HG03039 (cell line): ENCODE data around the gene PIM3.

Experiments
- ATAC-seq: cut with Tn5 transposase; IDR thresholded peaks from one replicate; pipeline ENCODE4 v1.9.1; 2021; ENCODE audit warnings: mild to moderate bottlenecking, moderate library complexity; ENCODE audit not compliant: unreplicated experiment

Gene PIM3

DNA sequence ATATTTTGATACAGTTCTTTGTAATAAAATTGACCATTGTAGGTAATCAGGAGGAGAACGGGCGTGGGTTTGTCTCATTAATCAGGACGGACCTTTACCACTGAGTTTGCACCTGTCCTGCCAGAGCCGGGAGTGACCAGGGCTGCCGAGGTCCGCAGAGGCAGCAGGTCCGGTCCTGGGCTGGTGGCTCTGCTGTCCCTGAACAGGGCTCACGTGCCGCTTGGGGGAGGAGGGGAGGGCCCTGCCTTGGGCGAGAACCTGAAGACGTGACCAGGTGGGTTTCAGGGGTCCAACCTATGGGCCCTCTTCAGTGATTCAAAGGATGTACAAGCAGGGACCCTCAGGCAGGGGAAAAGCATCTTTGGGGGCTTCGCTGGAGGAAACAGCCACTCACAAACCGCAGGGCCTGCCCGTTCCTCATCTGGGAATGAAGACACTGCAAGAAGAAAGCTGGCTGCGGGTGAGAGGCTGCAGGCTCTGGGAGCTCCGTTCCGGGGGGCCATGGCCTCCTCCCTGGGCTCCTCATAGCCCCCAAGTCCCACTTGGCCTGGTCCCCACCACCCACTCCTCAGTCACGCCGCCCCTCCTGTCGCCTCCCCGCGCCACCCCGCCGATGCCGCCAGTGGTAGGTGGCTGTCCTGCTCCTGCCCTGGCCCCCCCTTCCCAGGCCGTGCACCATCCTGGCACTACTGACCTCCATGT is 32.9 kb upstream of the PIM3 start:
- ATAC-seq: no peak

DNA sequence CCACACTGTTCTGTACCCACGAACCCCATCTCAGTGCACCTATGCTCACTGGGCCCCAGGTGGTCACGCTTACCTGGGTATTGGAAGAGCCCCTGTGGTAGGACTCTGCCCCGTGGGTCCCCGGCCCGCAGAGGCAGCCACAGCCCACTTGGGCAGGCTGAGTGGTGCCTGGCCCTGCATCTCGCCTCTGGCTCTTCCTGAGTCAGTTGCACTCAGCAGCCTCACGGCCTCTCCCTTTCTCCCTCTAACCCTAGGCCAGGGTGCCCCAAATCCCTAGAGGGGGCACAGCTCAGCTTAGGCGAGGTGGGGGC is 32.4 kb upstream of the PIM3 start:
- no peak for ATAC-seq

GRCh38 chr22:49928555-49929210 is 31.9 kb upstream of the PIM3 start:
- ATAC-seq: no peak

DNA sequence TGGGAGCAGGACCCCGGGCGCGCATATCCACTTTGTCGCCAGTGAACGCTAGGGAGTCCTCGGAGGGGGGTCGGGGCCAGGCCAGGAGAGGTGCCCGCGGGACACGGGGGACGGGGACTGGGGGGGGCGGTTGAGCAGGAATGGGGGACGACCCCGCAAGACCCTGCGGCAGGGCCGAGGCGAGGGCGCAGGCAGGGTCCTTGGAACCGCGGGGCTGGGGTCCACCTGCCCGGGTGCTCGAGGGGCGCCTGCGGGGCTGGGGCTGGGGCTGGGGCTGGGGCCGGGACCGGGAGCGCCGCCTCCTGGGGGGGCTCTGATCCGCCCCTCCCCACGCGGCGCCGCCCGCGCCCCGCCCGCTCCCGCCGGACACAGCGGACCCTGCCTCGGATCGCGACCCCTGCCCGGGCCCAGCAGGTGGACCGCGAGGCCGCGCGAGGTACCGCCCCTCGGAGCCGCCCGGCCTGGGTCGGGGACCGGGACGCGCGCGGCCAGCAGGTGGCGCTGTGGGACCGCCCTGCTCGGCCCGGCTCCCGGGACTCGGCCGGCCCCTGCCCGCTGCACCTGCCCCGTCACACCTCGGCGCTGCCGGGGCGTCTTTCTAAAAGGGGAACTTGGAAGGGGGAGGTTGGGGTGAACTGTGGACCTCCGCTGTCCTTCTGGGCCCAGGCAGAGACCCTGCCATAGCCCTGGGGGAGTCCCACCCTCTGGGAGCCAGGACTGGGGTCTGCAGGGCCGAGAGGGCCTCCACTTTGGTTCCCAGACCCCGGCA is 31.2 kb upstream of the PIM3 start:
- no peak for ATAC-seq

- ATAC-seq: no peak
These were observed 30.5 kb upstream of the PIM3 start for GRCh38 chr22:49929994-49930575.

DNA sequence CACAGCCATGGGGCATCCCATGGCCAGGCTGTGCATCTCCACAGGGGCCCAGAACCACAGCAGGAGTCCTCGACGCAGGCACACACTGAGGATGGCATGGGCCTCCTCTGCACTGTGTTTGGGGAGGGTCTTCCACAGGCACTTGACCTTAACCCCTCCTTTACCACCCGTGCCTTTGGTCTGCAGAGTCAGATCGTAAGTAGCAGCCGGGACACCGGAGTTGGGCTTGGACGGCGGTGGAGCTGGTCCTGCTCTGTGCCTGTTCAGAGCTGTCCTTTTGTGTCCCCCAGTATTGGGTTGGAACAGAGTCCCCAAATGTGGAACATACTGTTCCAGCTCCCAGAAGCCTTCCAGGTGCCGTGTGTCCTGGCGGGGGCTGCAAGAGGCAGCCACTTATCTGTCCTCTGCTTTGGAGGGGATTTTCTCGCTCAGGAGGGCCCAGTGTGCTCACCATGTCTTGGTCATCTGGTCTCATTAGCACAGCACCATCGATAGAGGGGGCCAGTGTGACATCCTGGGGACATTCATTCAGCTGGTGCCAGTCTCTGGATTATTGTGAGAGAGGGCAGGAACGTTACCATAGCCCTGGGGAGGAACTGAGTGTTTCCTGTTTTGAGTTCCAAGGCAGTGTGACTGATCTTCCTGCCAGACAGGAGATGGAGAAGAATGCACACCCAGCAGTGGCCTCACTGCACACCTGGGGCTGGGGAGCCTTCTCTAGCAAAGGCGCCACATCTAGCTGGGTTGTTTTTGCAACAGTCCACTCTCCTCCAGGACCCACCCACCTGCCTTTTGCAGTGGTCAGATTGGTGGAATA is 29.8 kb upstream of the PIM3 start:
- ATAC-seq: no peak

DNA sequence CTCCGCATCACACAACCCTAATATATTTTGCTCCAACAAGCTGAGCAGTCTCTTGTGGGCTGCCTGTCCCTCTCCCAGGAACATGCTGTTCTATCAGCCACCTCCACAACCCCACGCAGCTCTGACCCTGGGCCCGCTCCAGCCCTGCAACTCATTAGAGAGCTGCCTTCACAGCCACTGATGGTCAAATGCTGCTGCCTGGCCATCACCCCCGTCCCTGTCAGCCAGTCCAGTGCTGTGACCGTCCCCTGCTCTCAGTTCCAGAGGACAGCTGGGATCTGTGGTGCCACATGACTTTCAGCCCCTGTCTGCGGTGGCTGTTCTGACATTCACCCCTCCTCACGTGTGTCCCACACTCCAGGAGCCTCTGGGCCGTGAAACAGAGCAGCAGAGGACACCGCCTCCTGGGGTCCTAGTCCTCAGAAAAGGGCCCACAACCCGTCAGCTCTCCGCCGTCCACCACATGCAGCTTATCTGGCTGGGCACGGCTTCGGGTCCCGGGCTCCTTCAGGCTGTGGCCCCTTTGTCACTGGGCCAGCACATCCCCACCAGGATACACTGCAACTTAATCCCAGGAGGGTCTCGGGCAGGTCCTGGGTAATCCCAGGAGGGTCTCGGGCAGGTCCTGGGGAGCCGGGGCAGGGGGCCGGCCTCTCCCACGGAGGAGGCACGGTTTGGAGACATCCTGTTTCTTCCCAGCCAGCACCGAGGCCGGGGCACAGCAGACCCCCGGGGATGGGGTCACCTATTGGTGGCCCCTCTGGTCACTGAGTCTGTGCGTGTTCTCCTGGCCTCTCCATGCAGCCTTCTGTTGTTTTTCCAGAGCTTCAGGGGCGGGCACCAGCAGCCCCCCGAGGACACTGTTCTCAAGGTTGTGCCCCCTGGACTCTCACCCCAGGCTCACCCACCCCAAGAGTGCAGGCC is 27.1 kb upstream of the PIM3 start:
- no peak for ATAC-seq

DNA sequence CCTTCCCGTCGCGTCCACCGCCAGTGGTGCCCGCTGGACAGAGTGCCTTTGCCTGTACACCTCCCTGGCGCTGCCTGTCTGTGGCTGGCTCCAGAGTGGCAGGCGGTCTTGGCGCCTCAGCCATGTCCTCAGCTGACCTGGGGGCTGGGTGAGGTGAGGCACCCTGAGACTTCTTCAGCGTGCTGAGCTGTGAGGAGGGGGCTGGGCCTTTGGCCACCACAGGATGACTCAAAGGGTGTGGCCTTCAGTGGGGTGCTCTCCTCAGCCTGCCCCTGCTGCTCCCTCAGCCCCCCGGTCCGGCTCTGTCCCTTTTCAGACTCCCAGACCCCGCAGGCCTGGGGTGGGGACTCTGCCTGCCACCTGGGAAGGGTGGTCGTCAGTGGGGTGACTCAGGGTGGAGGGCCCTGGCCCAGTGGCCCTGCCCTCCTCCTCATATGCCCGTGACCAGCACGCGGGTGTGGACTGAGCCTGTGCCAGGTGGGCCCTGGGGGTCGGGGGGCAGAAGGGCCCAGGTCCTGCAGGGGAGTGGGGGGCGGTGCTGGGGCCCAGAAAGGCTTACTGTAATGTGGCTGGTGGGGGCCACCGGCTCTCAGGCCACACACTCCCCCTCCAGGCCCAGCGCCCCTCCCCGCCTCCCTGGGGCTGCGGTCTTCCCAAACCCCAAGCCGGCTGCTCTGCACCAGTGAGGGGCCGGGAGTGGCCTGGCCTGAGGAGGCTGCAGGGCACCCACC is 26.2 kb upstream of the PIM3 start:
- no peak for ATAC-seq

DNA sequence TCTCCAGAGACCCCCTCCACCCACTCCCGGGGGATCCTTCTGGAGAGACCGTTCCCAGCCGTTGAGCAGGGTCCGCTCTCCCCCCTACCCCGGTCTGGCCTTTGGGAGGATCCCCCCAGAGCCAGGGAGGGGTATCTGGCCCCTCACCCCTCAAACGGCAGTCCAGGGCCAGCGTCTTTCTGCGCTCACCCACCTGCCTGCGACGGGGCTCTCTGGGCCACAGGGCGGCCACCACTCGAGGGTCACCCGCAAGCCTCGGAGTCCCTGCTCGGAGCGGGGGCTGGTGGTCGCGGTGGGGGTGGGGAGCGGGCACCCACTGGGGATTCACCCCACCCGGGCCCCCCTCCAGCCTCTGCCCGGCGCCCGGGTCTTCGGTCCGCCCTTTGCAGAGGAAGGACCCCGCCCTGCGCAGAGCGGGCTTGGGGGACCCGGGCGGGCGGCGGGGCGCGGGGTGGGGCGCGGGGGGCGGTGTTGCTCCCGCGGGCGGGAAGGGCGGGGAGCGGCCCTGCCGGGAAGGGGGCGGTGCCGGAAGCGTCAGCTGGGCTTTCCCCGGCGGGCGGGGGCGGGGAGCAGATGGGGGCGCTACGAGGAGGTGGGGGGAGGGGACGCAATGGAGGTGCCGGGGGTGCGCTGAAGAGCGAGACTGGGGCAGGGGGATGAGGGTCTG is 25.5 kb upstream of the PIM3 start:
- ATAC-seq: no peak

DNA sequence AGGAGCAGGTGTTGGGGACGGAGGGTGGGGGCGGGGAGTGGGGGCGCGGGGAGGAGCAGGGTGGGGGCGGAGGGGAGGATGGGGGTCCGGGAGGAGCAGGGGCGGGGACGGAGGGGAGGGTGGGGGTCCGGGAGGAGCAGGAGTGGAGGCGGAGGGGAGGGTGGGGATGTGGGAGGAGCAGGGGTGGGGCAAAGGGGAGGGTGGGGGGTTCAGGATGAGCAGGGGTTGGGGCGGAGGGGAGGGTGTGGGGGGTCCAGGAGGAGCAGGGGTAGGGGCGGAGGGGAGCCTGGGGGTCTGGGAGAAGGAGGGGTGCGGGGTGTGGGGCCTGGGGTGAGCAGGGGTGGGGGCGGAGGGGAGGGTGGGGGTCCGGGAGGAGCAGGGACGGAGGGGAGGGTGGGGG is 25.0 kb upstream of the PIM3 start:
- no peak for ATAC-seq

DNA sequence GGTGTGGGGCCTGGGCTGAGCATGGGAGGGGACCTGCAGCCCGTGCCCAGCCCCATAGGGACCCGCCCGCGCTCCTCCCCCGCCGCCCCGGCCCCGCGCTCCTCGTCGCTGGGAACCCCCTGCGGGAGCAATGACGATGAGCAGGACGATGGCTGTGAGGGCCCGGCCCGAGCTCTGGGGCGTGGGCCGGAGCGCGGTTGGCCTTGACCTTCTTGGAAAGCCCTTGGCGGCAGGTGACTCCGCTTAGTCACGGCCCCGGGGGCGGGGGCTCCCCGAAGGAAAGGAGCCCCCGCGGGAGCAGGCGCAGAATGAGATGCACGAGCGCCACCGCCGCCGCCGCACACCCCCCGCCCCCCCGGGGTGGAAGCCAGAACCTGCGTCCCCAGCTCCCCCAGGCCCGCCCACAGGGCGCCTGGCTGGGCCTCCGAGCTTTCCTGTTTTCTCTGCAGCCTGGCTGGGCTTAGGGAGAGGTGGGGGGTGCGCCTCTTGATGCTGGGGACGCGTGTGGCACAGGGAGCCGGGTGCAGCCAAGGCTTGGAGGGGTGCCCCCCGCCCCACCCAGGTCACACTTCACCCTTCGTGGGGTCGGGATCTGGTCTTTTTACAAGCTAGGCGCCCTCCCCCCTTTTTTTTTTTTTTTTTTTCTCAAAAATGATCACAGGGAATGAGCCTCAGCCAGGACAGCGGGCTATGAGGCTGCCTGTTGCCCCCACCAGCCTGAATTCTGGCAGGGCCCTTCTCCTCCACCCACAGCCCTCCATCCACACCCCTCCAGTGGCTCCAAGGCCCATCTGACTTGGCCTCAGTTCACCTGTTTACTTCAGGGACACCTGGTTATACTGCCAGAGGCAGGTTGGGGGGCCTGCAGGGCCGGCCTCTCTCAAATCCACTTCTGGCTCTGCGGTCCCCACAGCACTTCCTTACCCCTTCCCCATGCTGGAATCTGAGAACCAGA is 24.3 kb upstream of the PIM3 start:
- ATAC-seq: peak; percentile 49

DNA sequence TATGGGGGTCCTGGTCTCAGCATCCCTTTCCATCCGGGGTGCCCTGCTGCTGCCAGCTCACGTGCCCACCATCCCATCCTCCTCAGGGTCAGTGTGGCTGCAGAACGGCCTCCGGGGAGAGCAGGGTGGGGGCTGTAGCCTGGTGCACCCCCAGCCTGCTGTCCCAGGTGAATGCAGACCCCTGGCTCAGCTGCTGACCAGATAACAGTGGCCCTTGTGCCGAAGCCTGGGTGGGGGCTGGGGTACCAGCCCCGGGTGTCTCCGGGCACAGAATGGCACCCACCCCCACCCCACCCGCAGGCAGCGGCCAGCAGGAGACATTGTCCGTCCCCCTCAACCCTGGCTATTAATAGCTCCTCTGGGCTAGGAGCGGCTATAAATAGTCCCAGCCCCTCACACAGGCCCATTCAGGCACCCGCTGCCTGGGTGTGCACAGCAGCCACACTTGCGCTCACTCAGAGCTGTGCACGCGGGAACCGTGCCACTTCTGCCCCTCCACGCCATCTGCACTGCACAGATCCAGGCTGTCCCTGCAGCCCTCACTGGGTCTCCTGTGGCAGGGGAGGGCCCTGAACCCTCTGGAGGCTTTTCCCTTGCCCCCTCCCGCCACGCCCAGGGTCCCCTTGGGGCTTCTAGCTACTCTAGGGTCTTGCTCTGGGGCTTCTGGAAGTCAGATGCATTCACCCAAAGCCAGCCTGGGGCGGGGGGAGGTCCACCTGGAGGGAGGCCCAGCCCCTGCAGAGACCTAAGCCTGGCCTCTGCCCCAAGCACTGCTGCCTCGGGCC is 23.4 kb upstream of the PIM3 start:
- no peak for ATAC-seq

GRCh38 chr22:49937758-49938564 is 22.6 kb upstream of the PIM3 start:
- no peak for ATAC-seq

- ATAC-seq: no peak
These were observed 21.9 kb upstream of the PIM3 start for GRCh38 chr22:49938565-49939136.

- ATAC-seq: no peak
These were observed 18.9 kb upstream of the PIM3 start for GRCh38 chr22:49941507-49942316.
